UCSD-AML1 (cell line): ENCODE data around the gene TMCC2.
A peak's percentile ranks its signal among the peaks of the same experiment; 100 is the strongest.
"Not testable (repeated sequence)": the region's sequence is repeated elsewhere in the genome, so short reads cannot be mapped to it uniquely, and the experiment has no call there.

Experiments
- DNase-seq: peaks from one replicate; lab custom pipeline; 2025; ENCODE audit not compliant: unreplicated experiment; lab: John Stamatoyannopoulos, UW

Gene TMCC2, protein sequence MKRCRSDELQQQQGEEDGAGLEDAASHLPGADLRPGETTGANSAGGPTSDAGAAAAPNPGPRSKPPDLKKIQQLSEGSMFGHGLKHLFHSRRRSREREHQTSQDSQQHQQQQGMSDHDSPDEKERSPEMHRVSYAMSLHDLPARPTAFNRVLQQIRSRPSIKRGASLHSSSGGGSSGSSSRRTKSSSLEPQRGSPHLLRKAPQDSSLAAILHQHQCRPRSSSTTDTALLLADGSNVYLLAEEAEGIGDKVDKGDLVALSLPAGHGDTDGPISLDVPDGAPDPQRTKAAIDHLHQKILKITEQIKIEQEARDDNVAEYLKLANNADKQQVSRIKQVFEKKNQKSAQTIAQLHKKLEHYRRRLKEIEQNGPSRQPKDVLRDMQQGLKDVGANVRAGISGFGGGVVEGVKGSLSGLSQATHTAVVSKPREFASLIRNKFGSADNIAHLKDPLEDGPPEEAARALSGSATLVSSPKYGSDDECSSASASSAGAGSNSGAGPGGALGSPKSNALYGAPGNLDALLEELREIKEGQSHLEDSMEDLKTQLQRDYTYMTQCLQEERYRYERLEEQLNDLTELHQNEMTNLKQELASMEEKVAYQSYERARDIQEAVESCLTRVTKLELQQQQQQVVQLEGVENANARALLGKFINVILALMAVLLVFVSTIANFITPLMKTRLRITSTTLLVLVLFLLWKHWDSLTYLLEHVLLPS

DNA sequence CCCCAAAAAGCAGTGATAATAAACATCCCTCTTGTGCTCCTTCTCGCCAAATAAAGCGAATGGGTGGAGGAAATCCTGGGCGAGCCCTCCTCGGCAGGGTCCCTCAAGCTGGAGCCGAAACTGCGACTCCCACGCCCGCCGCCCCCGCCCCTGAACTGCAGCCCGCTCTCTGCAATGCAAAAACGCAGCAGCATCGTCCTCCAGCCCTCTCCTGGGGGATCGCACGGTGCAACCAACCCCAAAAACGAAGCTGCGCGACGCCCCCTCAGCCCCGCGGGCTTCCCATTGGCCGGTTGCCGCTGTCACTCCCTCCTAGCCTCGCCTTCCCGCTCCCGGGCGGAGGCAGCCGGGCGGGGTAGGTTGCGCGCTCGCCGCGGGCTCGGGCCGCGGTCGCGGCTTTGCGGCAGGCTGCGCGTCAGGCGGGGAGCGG, at the start of gene TMCC2:
Gene TMCC2, plus strand, starts transcription at position 363 of the 430 bp plus-strand sequence. CDS start 619 bp downstream, outside the sequence.
- DNase-seq, result peak; percentile 77

DNA sequence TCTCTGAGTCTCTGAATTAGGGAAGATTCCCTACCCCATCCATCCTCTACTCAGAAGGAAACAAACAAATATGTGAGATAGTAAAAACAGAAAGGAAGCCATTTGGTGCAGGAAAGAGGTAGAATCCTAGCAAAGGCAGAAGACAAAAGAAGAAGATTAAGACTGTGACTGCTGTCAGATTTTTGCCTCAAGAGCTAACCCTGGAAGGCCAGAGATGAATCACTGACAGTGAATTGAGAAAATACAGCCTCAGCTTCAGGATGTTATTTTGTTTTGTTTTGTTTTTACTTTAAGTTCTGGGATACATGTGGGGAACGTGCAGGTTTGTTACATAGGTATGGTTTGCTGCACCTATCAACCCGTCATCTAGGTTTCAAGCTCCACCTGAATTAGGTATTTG, 47.9 kb upstream of the TMCC2 start:
- DNase-seq, result no peak

DNA sequence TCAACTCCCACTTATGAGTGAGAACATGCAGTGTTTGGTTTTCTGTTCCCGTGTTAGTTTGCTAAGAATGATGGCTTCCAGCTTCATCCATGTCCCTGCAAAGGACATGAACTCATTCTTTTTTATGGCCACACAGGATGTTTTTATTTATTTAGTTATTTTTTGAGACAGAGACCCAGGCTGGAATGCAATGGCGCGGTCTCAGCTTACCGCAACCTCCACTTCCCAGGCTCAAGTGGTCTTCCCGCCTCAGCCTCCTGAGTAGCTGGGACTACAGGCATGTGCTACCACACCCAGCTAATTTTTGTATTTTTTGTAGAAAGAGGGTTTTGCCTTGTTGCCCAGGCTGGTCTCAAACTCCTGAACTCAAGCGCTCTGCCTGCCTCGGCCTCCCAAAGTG, 47.4 kb upstream of the TMCC2 start:
- not testable (repeated sequence) for DNase-seq

DNA sequence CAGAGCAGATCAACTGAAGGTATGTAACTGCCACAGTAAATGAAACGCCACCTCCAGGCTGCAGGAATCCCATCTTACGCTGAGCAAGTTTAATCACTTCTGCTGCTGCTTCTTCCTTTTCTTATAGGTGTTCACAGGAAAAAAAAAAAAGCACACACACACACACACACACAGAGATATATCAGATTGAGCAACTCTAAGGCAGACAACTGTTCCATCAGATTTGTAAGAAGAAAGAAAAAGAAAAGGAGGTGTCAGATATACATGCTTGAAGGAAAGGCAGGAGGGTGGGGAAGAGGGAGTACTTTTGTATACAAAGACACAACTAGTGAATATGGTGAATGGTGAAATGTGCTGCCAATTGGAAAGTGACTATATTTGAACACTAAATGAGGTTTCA, 44.8 kb upstream of the TMCC2 start:
- DNase-seq, result no peak

DNA sequence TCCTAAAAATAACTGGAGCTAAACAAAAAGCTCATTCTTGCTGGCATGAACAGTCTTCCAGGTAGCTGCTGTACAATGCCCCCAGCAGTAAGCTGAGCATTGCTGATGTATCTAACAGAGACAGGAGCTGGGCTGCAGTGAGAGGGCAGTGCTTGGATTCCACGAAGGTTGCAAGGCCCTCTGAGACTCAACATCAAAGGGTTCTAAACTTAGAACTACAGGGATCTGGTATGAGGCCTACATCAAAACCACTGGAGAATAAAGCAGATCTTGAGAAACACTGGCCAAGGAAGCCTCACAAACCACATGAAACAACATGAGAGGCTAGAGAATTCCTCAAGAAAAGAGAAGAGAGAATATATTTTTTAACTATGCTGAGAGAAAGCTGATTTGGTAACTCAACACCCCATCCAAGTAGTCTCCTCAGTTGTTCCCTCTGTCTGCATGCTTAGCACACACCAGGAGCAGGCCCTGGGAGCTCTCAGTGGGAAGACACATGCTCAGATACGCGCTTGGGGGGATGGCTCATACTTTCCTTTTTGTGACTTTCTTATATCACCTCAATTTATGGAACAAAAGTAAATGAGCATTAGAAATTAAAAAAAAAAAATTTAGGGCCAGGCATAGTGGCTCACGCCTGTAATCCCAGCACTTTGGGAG, 43.9 kb upstream of the TMCC2 start:
- no peak for DNase-seq

DNA sequence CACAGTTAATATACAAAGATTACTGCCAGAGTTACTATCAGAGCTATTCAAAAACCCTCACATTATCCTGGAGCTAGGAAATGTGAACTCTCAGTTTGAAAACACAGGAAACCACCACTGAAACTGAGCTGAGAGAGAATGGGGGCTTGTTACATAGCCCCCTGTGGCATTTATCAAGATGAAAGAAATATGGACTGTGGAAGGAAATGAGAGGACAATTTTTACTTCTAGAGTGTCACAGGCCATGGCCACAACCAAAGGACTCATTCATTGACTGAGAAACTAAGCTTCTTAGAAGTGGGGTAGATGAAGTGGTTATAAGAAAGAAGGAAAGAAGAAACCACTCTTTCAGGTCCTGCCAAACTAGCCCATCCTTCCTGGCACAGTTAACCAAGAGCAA, 41.6 kb upstream of the TMCC2 start:
- DNase-seq, result no peak

DNA sequence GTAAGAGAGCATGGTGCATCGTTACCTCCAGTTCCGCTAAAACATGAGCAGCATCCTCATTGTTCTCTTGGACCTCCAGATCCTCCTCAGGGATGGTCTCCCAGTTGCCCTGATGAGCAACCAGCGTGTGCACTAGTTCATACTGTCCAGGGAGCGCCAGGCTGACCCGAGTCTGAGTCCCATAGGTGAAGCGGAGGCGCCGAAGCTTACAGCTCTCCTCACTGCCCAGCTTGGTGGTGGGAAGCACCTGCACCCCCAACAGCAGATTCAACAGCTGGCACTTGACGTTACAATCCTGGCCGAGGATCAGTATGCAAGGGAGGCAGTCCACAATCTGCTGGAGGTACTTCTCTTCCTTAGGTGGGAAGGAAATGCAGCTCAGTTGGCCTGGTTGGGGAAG, 40.3 kb upstream of the TMCC2 start:
- no peak for DNase-seq

DNA sequence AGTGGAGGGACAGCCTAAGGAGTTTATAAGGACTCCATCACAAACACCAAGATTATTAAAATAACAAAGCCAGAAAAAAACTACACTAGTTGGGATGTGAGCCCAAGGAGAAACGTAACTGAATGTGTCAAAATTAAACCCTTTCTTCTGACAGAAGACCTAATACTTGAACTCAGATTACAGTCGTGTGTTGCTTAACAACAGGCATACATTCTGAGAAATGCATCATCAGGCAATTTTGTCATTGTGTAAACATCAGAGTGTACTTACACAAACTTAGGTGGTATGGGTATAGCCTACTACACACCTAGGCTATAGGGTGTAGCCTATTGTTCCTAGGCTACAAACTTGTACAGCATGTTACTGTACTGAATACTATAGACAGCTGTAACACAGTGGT, 39.6 kb upstream of the TMCC2 start:
- DNase-seq, result no peak

DNA sequence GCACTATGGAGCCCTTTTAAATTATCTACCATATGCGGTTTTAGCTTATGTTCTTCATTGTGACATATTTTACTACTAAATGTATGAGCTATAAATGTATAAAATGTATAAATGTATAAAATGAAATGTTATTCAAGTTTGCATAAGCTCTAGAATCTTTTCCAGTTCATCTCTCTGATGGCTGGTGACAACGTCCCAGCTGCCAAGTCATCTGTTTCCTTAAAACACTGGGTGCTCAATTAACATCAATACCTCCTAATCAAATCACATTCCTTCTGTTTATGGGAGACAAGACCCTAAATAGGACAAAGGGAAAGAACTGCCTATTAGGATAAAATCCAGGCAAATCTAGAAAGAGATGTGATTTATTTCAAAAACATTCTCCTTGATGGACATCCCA, 39.1 kb upstream of the TMCC2 start:
- DNase-seq, result no peak

DNA sequence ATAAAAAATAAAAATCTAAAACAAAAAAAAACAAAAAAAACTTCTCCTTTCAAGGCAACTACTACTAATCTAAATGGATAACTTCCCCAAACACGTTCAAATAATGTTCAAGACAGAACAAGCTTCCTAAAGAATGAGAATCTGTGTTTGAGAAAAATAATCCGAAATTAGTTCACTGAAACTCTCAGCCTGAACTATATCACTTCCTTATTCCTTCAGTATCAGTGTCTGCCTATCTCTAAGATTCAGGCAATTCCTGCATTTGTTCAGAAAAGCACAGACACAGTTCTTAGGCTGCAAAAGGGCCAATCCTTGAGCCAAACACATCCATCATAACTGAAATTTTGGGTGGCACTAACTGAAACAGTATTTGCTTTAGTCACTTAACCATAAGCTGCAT, 38.6 kb upstream of the TMCC2 start:
- DNase-seq, result no peak

DNA sequence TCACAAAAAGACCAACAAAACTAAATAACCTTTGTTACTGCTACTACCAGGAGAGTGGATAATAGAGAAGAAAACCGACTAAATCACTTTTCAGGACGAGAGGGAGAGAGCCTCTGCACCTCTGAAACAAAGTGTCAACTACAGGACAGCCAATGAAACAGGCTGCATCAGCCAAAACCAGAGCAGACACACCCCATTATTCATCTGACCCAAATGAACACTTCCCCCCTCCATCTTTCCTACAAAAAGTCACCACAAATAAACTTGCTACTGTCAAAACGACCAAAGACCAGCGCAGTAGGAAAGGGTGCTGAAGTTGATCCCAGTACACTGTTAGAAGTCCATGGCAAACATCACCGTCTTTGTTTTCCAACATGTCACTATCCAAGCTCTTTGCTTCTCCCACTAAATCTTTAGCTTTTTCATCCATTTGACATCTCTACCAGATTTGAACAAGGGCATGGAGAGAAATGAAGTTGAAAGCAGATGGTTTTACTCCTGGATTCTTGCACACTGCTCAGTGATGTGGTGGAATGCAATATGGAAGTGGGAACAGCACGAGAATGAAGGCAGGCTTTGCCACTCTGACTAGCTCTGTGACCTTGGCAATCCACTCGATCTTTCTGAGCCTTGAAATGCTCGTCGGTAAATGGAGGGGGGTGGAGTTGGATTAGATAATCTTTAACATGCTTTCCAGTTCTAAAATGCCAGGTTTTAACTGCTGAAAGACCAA, 36.7 kb upstream of the TMCC2 start:
- no peak for DNase-seq

DNA sequence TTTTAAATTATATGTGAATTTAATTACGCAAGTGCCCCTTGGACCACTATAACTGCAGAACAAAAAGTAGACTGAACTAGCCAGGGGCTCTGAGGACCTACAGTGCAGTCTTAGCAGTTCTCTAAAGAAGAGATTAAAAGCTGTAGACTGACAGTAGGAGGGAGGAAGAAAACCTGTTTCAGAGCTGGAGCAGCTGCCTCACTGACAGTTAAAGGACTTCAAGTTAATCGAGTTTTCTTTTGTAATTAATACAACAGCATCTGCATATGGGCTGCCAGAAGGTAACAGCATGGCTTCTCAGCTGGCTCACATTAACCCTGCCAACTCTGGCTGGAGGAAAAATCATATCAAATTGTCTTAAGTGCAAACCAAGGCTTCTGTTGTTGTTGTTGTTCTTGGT, 36.1 kb upstream of the TMCC2 start:
- no peak for DNase-seq

DNA sequence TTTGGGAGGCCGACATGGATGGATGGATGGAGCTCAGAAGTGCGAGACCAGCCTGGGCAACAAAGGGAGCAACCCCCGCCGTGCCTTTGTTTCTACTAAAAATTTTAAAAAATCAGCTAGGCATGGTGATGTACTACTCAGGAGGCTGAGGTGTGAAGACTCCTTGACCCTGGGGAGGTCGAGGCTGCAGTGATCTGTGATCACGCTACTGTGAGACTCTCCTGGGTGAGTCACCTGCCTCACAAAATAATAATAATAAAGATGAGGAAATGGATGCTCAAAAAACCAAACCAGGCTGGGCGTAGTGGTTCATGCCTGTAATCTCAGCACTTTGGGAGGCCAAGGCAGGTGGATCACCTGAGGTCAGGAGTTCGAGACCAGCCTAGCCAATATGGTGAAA, 35.5 kb upstream of the TMCC2 start:
- DNase-seq, result no peak

DNA sequence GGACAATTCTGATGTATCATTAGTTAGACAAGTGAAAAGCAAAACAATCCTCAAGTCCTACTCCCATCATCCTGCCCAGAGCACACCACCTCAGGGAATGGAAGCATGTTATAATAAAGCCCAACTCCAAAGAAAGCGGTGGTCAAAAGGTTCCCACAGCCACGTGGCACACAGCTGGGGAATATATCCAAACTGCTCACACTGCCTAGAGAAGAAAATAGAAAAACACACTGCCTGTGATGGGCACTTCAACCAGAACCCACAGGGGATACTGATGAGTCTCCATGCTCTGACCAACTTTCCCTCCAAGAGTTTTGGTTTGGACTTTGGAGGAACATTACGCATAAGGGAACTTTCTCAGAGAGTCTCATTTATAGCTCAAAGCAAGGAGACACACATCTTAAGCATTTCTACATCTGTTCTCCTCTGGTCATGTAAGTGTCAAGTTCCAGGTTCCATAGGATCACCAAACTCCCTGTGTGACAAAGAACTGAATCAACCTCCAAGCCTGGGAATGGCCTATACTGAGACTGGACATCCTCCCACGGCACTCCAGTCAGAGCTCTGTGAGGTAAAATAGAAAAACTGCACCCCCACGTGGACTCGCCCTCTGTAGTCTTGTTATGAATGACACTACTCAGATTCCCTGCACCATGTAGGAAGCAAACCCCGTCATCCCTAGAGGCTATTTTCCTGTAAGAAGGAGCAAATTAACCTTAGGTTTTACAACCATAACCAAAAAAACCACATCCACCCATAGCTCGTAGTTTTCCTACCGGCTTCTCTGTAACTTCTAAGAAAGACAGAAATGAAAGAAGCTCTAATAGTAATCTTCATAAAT, 28.4 kb upstream of the TMCC2 start:
- peak; percentile 19 for DNase-seq

DNA sequence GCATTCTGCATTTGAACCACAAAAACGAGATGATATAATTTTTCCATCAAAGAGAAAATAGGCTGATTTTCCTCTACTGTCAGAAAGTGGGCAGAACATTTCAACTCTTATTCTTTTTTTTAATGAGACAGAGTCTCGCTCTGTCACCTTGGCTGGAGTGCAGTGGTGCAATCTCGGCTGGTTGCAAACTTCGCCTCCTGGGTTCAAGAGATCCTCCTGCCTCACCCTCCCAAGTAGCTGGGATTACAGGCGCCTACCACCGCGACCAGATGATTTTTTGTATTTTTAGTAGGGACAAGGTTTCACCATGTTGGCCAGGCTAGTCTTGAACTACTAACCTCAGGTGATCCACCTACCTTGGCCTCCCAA, 27.8 kb upstream of the TMCC2 start:
- DNase-seq, result no peak

DNA sequence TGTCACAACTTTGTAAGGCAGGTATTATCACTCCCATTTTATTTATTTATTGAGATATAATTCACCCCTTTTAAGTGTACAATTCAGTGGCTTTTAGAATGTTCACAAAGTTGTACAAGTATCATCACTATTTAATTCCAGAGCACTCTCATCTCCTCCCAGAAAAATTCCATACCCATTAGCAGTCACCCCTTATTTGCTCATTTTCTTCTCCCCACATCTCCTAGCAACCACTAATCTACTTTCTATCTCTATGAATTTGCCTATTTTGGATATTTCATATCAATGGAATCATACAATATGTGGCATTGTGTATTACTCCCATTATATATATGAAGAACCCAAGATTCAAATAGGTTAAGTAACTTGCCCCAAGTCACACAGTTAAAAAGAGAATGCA, 23.2 kb upstream of the TMCC2 start:
- DNase-seq, result no peak

DNA sequence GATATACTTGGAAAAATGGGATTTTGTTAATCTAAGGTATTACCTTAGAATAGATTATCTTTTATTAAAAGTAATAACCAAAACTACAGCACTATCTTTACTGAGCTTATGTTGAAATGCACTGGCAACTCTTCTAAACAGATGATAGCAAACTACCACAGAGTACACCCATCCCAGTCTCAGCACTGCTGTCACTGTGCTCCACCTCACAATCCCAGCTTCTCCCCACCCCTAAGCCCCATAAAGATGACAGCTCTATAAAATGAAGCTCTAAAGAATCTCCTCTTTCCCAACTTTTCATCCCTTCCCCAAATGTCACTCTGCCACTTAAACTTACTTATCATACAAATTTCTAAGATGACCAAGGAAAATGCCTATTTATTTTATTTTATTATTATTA, 22.7 kb upstream of the TMCC2 start:
- DNase-seq, result no peak

DNA sequence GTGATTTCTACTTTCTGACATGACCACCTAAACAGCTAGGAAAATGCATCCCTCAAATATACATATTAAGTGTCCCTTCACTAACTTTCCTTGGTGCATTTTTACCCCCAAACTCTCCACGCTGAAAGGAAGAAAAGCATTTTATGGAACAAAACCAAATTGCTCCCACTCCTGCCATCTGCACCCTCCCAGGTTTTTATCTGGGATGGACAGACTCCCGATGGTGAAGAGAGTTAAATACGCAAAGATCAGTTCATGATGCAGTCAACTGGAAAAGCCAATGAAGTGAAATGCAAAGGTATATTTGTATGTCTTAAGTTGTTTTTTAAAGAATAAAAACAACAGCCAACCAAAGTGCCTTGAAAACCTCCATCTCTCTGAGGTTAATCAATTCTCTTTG, 18.9 kb upstream of the TMCC2 start:
- no peak for DNase-seq

DNA sequence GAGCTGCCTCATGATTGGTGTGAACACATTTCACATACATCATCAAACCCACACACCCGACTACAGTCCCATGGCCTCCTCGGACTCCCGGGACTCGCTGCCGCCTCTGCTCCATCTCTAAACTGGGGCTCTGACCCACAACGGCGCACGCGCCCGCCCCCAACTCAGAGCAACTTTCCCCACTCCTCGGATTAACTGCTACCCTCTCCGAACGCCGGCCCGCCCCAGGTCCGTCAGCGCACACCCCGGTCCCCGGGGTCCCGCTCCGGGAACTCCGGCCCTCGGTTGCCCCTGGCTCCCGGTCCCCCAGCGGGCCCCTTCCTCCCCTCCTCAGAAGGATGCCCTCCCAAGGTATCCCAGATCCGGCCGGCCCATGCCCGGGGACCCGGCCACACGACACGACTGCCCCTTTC, 17.0 kb upstream of the TMCC2 start:
- DNase-seq, result no peak

DNA sequence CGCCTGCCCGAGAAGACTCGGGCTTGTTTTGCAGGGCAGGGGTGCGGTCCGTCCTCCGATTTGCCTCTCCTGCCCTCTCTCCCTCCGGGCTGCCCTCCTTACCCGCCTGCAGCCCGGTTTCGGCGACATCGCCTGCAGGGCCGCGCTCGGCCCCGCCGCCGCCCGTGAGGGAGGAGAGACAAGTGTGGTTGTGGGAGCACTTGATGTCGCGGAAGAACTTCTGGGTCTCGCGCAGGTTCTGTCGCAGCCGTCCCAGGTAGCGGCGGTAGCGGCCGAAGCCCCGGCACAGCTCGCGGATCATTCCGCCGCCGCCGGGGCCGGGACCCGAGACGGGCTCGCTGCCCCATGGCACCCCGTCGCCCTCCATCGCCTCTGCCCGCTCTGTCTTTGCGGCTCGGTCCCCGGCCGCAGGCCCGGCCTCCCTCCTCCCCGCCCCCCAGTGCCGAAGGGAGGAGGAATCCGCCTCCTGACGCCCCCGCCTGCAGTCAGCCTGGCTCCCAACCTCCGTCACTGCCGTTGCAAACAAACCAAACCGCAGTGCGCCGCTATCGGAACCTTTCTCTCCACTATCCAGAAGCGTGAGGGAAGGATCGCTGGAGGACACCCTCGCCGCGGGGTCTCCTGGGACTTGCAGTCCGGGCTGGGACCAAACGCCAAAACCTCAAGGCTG, 16.4 kb upstream of the TMCC2 start, which contains the start of gene DSTYK:
Gene DSTYK, minus strand, starts transcription at position 534 of the 670 bp plus-strand sequence. Its CDS starts 167 bp downstream, at position 367.
- DNase-seq, result peak; percentile 95
